Measurements from ENCODE around the gene SELENOT.
"Not testable (repeated sequence)": the region's sequence is repeated elsewhere in the genome, so short reads cannot be mapped to it uniquely, and the experiment has no call there.

Gene SELENOT

GRCh38 chr3:150599611-150600297 is 3.4 kb upstream of the SELENOT start:
- no peak for DNase-seq
- no peaks in the 10 kb centered on the region for H3K27me3 Mint-ChIP-seq
- peaks cover 37% of the 10 kb centered on the region for H3K4me1 Mint-ChIP-seq (ENCODE audit: low read depth)
- no peak overlapping the region for H3K27ac Mint-ChIP-seq
- no peaks in the 10 kb centered on the region for H3K9me3 Mint-ChIP-seq
- H3K36me3 Mint-ChIP-seq (ENCODE audit: low read depth), result peaks cover 24% of the 10 kb centered on the region
- H3K4me3 Mint-ChIP-seq, result no peak overlapping the region

- H3K9me3 Mint-ChIP-seq, H3K27me3 Mint-ChIP-seq, DNase-seq, H3K27ac Mint-ChIP-seq: not testable (repeated sequence)
- Mint-ChIP-seq H3K4me1 (ENCODE audit: low read depth) (peaks cover 42% of the 10 kb centered on the region), H3K36me3 (ENCODE audit: low read depth) (peaks cover 34% of the 10 kb centered on the region), H3K4me3 (peak overlapping the region; percentile 99)
Observed at GRCh38 chr3:150600647-150601530, 2.2 kb upstream of the SELENOT start.

- H3K36me3 Mint-ChIP-seq (ENCODE audit: low read depth), result peaks cover 50% of the 10 kb centered on the region
- peak overlapping the region; percentile 99 for H3K4me3 Mint-ChIP-seq
- no peaks in the 10 kb centered on the region for H3K27me3 Mint-ChIP-seq
- no peak for DNase-seq
- H3K9me3 Mint-ChIP-seq, result no peaks in the 10 kb centered on the region
- H3K4me1 Mint-ChIP-seq (ENCODE audit: low read depth), result peaks cover 58% of the 10 kb centered on the region
- peak overlapping the region; percentile 97 for H3K27ac Mint-ChIP-seq
Observed at GRCh38 chr3:150602426-150603152, 532 bp upstream of the SELENOT start.

- H3K4me1 Mint-ChIP-seq (ENCODE audit: low read depth), result peaks cover 70% of the 10 kb centered on the region
- H3K36me3 Mint-ChIP-seq (ENCODE audit: low read depth), result peaks cover 62% of the 10 kb centered on the region
- peak overlapping the region; percentile 99 for H3K4me3 Mint-ChIP-seq
- peak overlapping the region; percentile 97 for H3K27ac Mint-ChIP-seq
- H3K27me3 Mint-ChIP-seq, result no peaks in the 10 kb centered on the region
- no peak for DNase-seq
- H3K9me3 Mint-ChIP-seq, result no peaks in the 10 kb centered on the region
Observed at GRCh38 chr3:150603980-150604319, 829 bp downstream of the SELENOT start.

GRCh38 chr3:150605998-150606641 is 3.0 kb downstream of the SELENOT start:
- Mint-ChIP-seq H3K36me3 (ENCODE audit: low read depth) (peaks cover 81% of the 10 kb centered on the region), H3K27me3 (no peaks in the 10 kb centered on the region), H3K4me1 (ENCODE audit: low read depth) (peaks cover 72% of the 10 kb centered on the region), H3K9me3 (no peaks in the 10 kb centered on the region), H3K27ac (peak overlapping the region; percentile 79), H3K4me3 (peak overlapping the region; percentile 99)
- no peak for DNase-seq

GRCh38 chr3:150607267-150608065 is 4.3 kb downstream of the SELENOT start:
- H3K4me1 Mint-ChIP-seq (ENCODE audit: low read depth), result peaks cover 69% of the 10 kb centered on the region
- H3K9me3 Mint-ChIP-seq, result no peaks in the 10 kb centered on the region
- no peaks in the 10 kb centered on the region for H3K27me3 Mint-ChIP-seq
- no peak for DNase-seq
- H3K27ac Mint-ChIP-seq, result peak overlapping the region; percentile 6
- peaks cover 90% of the 10 kb centered on the region for H3K36me3 Mint-ChIP-seq (ENCODE audit: low read depth)
- H3K4me3 Mint-ChIP-seq, result peak overlapping the region; percentile 99

- Mint-ChIP-seq H3K36me3 (ENCODE audit: low read depth) (peaks cover 89% of the 10 kb centered on the region), H3K4me3 (peak overlapping the region; percentile 50), H3K27me3 (no peaks in the 10 kb centered on the region), H3K27ac (peak overlapping the region; percentile 76), H3K4me1 (ENCODE audit: low read depth) (peaks cover 82% of the 10 kb centered on the region), H3K9me3 (peaks cover 2% of the 10 kb centered on the region)
- DNase-seq, result no peak
Observed at GRCh38 chr3:150609988-150610387, 6.9 kb downstream of the SELENOT start.

- Mint-ChIP-seq H3K9me3 (peaks cover 2% of the 10 kb centered on the region), H3K4me1 (ENCODE audit: low read depth) (peaks cover 79% of the 10 kb centered on the region), H3K36me3 (ENCODE audit: low read depth) (peaks cover 86% of the 10 kb centered on the region), H3K4me3 (no peak overlapping the region), H3K27ac (peak overlapping the region; percentile 76), H3K27me3 (no peaks in the 10 kb centered on the region)
- no peak for DNase-seq
Observed at GRCh38 chr3:150610785-150611184, 7.7 kb downstream of the SELENOT start.

- Mint-ChIP-seq H3K36me3 (ENCODE audit: low read depth) (peaks cover 80% of the 10 kb centered on the region), H3K4me3 (no peak overlapping the region), H3K27me3 (no peaks in the 10 kb centered on the region), H3K27ac (no peak overlapping the region), H3K9me3 (peaks cover 2% of the 10 kb centered on the region), H3K4me1 (ENCODE audit: low read depth) (peaks cover 72% of the 10 kb centered on the region)
- DNase-seq, result no peak
Observed at GRCh38 chr3:150611666-150612065, 8.5 kb downstream of the SELENOT start.

GRCh38 chr3:150612494-150612893 is 9.4 kb downstream of the SELENOT start:
- H3K27ac Mint-ChIP-seq, result peak overlapping the region; percentile 79
- DNase-seq, result no peak
- peaks cover 80% of the 10 kb centered on the region for H3K36me3 Mint-ChIP-seq (ENCODE audit: low read depth)
- peak overlapping the region; percentile 15 for H3K4me3 Mint-ChIP-seq
- no peaks in the 10 kb centered on the region for H3K27me3 Mint-ChIP-seq
- peaks cover 2% of the 10 kb centered on the region for H3K9me3 Mint-ChIP-seq
- peaks cover 72% of the 10 kb centered on the region for H3K4me1 Mint-ChIP-seq (ENCODE audit: low read depth)

- peak overlapping the region; percentile 79 for H3K27ac Mint-ChIP-seq
- peak overlapping the region; percentile 15 for H3K4me3 Mint-ChIP-seq
- peaks cover 70% of the 10 kb centered on the region for H3K4me1 Mint-ChIP-seq (ENCODE audit: low read depth)
- no peaks in the 10 kb centered on the region for H3K27me3 Mint-ChIP-seq
- peaks cover 80% of the 10 kb centered on the region for H3K36me3 Mint-ChIP-seq (ENCODE audit: low read depth)
- no peak for DNase-seq
- peaks cover 2% of the 10 kb centered on the region for H3K9me3 Mint-ChIP-seq
Observed at GRCh38 chr3:150613034-150613433, 9.9 kb downstream of the SELENOT start.

GRCh38 chr3:150613709-150614480 is 10.8 kb downstream of the SELENOT start:
- Mint-ChIP-seq H3K4me1 (ENCODE audit: low read depth) (peaks cover 72% of the 10 kb centered on the region), H3K4me3 (no peak overlapping the region), H3K27ac (peak overlapping the region; percentile 72), H3K36me3 (ENCODE audit: low read depth) (peaks cover 81% of the 10 kb centered on the region), H3K27me3 (no peaks in the 10 kb centered on the region), H3K9me3 (peaks cover 2% of the 10 kb centered on the region)
- DNase-seq, result no peak

Measured in activated T-cell treated with anti-CD3 and anti-CD28 coated beads, Interleukin-2, amount 50 U/mL, for 24 hours (primary cell).